Ishikawa (cell line): ENCODE results near the gene MAP4K5.

ENCODE experiments used
- CEBPB ChIP-seq: IDR thresholded peaks from 2 replicates; pipeline ENCODE4 v1.6.1; 2012
- CREB1 ChIP-seq: IDR thresholded peaks from 2 replicates; pipeline ENCODE4 v1.6.1; 2012; ENCODE audit warnings: low read depth
- EGR1 ChIP-seq: IDR thresholded peaks from 2 replicates; pipeline ENCODE4 v1.6.1; 2012
- EP300 ChIP-seq: IDR thresholded peaks from 2 replicates; pipeline ENCODE4 v1.6.1; 2012; ENCODE audit warnings: borderline replicate concordance
- FOXM1 ChIP-seq: IDR thresholded peaks from 2 replicates; pipeline ENCODE4 v1.6.1; 2012; ENCODE audit warnings: low read depth, borderline replicate concordance
- MAX ChIP-seq: IDR thresholded peaks from 2 replicates; pipeline ENCODE4 v1.6.1; 2012
- NFIC ChIP-seq: IDR thresholded peaks from 2 replicates; pipeline ENCODE4 v1.6.1; 2012
- RAD21 ChIP-seq: IDR thresholded peaks from 2 replicates; pipeline ENCODE4 v1.6.1; 2012; ENCODE audit warnings: low read depth
- REST ChIP-seq: IDR thresholded peaks from 2 replicates; pipeline ENCODE4 v1.6.1; 2012; ENCODE audit warnings: low read depth, mild to moderate bottlenecking
- TAF1 ChIP-seq: IDR thresholded peaks from 2 replicates; pipeline ENCODE4 v1.6.1; 2012; ENCODE audit warnings: low read depth, mild to moderate bottlenecking
- TCF12 ChIP-seq: IDR thresholded peaks from 2 replicates; pipeline ENCODE4 v1.6.1; 2012; ENCODE audit warnings: low read depth
- TEAD4 ChIP-seq: IDR thresholded peaks from 2 replicates; pipeline ENCODE4 v1.6.1; 2012
- USF1 ChIP-seq: IDR thresholded peaks from 2 replicates; pipeline ENCODE4 v1.6.1; 2012
- YY1 ChIP-seq: IDR thresholded peaks from 2 replicates; pipeline ENCODE4 v1.6.1; 2012; ENCODE audit warnings: low read depth
- ZBTB7A ChIP-seq: IDR thresholded peaks from 2 replicates; pipeline ENCODE4 v1.6.1; 2012; ENCODE audit warnings: low read depth

MAP4K5 gene

GRCh38 chr14:50407111-50407812 is 125.1 kb downstream of the MAP4K5 start:
- TF ChIP-seq EP300 (no peak), RAD21 (no peak)

DNA sequence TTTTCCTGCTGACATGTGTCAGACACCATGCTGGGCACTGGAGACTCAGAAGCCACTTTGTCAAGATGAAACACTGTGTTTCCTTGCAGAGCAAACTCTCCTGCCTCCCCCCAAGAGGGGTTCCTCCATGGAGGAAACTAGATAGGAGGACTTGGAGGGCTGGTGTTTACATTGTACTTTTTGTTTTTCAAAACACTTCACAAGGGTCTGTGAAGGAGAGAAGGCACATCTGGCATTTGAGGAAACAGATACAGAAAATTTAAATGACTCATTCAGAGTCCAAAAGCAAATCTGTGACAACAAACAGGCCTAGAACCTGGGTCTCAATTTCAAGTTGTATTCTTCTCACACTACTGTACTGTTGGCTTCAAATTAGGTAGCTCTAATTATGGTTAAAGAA is 128.9 kb downstream of the MAP4K5 start:
- TF ChIP-seq TCF12, result no peak
- TF ChIP-seq FOXM1, result no peak
- no peak for TF ChIP-seq MAX
- no peak for TF ChIP-seq REST

DNA sequence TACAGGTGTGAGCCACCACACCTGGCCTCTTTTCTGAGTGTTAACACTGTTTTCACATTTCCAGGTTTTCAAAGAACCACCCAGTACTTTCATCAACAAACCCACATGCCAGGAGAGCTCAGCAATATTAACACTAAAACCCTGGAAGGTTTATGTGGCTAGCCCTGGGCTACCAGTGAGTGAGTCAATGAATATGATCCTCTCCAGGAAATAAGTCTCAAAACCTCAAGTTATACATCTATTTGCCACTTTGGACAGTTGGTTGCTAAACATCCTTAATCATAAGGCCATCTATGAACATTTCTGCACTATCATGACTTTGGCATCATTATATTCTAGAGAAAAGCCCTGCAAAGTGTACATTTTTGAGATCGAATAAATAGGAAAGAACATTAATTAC is 129.4 kb downstream of the MAP4K5 start:
- TF ChIP-seq CREB1 (no peak), TCF12 (no peak), MAX (no peak), EP300 (no peak), YY1 (no peak), TEAD4 (no peak), USF1 (no peak), EGR1 (no peak), REST (no peak), ZBTB7A (no peak), CEBPB (no peak), NFIC (no peak), TAF1 (no peak), FOXM1 (no peak), RAD21 (no peak)

DNA sequence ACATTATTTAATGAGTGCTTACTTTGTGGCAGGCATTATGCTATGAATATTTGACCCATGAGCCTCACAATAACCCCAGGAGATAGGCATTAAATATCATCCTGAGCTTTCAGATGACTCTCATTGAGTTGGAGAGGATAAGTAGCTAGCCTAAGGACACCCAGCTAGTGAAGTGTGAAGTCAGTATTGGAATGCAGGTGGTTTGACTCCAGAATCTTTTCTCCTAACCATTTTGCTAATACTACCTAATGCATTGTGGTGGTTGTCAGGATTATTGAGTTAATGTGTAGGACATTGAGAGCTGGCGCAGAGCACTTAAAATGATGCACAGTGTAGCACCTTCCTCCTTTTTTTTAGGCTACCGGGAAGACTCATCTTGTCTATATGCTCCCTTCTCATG is 131.9 kb downstream of the MAP4K5 start:
- no peak for TF ChIP-seq YY1
- TF ChIP-seq ZBTB7A, result no peak
- TF ChIP-seq EP300, result no peak
- TF ChIP-seq EGR1, result no peak
- TF ChIP-seq REST, result no peak
- no peak for TF ChIP-seq CREB1
- TF ChIP-seq TCF12, result no peak
- no peak for TF ChIP-seq TAF1
- no peak for TF ChIP-seq CEBPB
- no peak for TF ChIP-seq RAD21
- TF ChIP-seq MAX, result no peak
- TF ChIP-seq TEAD4, result no peak
- no peak for TF ChIP-seq NFIC
- no peak for TF ChIP-seq USF1
- no peak for TF ChIP-seq FOXM1
